ENCODE data around the gene PHACTR2. TPM values are rescaled to one million over a fixed set of nuclear protein-coding genes. Genes with fewer than 3 reads are reported as not detected.

Gene PHACTR2
- total RNA-seq, 1 experiment from 2014 or later, result 27.6 TPM

- BruUV-seq (replicated peaks), result no TSS peak
- no peaks in the 10 kb centered on the region for H3K9me2 ChIP-seq (ENCODE audit: insufficient read depth)
- no peak overlapping the region for H3K4me2 ChIP-seq (ENCODE audit: low read length)
- H3K4me1 ChIP-seq (ENCODE audit: control insufficient read depth in 1 of 2, insufficient read depth in 2 of 2, low read length in 2 of 2), result peaks cover 3 to 4% of the 10 kb centered on the region in 2 experiments; a peak in 3 of 4 replicates
- H2AFZ ChIP-seq (ENCODE audit: low read depth, low read length, poor library complexity, severe bottlenecking), result no peak overlapping the region
- intact Hi-C loops (cut with micrococcal nuclease), result no loop called here
- POLR2A ChIA-PET, result no interaction called here
- RAD21 ChIA-PET (ENCODE audit: low non-redundant PET in 1 of 2, low total read pairs in 2 of 2, uncharacterized antibody in 2 of 2, unreplicated experiment in 2 of 2), result no interaction called here
- no peak for TF ChIP-seq SP1 (IDR thresholded peaks at IDR 0.05; ENCODE audit: low read depth)
- no peak for TF ChIP-seq POLR2AphosphoS5 (IDR thresholded peaks at IDR 0.05; ENCODE audit: low read depth, low read length)
- TF ChIP-seq CEBPB (IDR thresholded peaks at IDR 0.05; ENCODE audit: low read depth), result no peak
- no peak for TF ChIP-seq CBX3 (IDR thresholded peaks at IDR 0.05; ENCODE audit: low read depth)
- TF ChIP-seq EGR1 (IDR thresholded peaks at IDR 0.05; ENCODE audit: low read depth), result no peak
- no peak for TF ChIP-seq YY1 (IDR thresholded peaks at IDR 0.05; ENCODE audit: extremely low read depth, insufficient replicate concordance, low read depth, low read length)
- TF ChIP-seq, protein P1, sequence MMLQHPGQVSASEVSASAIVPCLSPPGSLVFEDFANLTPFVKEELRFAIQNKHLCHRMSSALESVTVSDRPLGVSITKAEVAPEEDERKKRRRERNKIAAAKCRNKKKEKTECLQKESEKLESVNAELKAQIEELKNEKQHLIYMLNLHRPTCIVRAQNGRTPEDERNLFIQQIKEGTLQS (IDR thresholded peaks at IDR 0.05), result no peak
- H3K27ac ChIP-seq (ENCODE audit: low read depth, low read length), result no peak overlapping the region
- no peak overlapping the region for H3K9ac ChIP-seq (ENCODE audit: low read length)
- H3K9me3 ChIP-seq (ENCODE audit: control insufficient read depth in 1 of 2, insufficient read depth in 1 of 2, low read depth in 1 of 2, low read length in 2 of 2), result no peaks in the 10 kb centered on the region
- H3K36me3 ChIP-seq (ENCODE audit: control insufficient read depth in 1 of 2, insufficient read depth in 2 of 2, low read length in 2 of 2), result no peaks in the 10 kb centered on the region; a peak in 1 of 4 replicates
- H4K20me1 ChIP-seq (ENCODE audit: insufficient read depth), result no peaks in the 10 kb centered on the region
- DNase-seq (ENCODE audit: low read depth, low spot score) (no peak), ATAC-seq (no peak)
- H3K27me3 ChIP-seq (ENCODE audit: insufficient read depth, low read length), result no peaks in the 10 kb centered on the region
- H3K79me2 ChIP-seq (ENCODE audit: insufficient read depth, low read length), result no peaks in the 10 kb centered on the region
- H3K4me3 ChIP-seq (replicated peaks in 1 of 2; ENCODE audit: low read depth in 1 of 2, low read length in 2 of 2), result no peak overlapping the region
- CTCF ChIA-PET, result no interaction called here
These were observed 133.0 kb downstream of the PHACTR2 start for GRCh38 chr6:143810745-143811144.

DNA sequence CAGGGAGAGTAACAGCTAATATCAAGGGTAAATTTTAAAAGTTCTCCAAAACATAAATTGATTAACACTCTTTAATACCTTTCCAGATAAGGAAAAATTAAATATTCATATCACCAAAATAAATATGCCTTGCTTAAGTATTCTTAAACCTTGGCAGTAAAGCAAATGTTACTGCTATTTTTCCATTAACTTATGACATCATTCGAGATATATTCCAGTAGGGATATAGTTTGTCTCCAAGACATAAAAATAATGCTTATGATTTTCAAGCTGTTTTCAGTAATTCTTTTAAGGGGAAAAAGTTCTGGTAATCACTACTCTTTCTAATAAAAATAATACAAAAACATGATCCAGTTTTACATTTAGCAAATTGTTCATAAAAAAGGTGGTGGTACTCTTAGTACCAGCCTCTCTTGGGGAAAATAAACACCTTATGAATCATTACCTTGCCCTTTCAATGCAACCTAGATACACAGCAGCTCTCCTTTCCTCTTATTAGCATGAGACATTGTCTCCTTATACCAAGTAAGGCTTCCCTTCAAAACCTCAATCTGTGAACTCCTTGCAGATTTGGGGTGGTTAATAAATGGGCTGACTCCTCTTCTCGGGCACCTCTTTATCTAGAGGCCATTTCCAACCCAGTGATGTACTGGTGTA, 133.9 kb downstream of the PHACTR2 start:
- no peak for ATAC-seq
- Histone ChIP-seq H3K27ac (ENCODE audit: low read depth, low read length) (no peak overlapping the region), H3K79me2 (ENCODE audit: insufficient read depth, low read length) (no peaks in the 10 kb centered on the region), H3K4me3 (replicated peaks in 1 of 2; ENCODE audit: low read depth in 1 of 2, low read length in 2 of 2) (no peak overlapping the region), H3K36me3 (ENCODE audit: control insufficient read depth in 1 of 2, insufficient read depth in 2 of 2, low read length in 2 of 2) (no peaks in the 10 kb centered on the region; a peak in 1 of 4 replicates), H3K27me3 (ENCODE audit: insufficient read depth, low read length) (no peaks in the 10 kb centered on the region), H3K4me2 (ENCODE audit: low read length) (no peak overlapping the region), H4K20me1 (ENCODE audit: insufficient read depth) (no peaks in the 10 kb centered on the region), H3K9ac (ENCODE audit: low read length) (no peak overlapping the region), H3K9me2 (ENCODE audit: insufficient read depth) (no peaks in the 10 kb centered on the region), H3K9me3 (ENCODE audit: control insufficient read depth in 1 of 2, insufficient read depth in 1 of 2, low read depth in 1 of 2, low read length in 2 of 2) (no peaks in the 10 kb centered on the region), H3K4me1 (ENCODE audit: control insufficient read depth in 1 of 2, insufficient read depth in 2 of 2, low read length in 2 of 2) (no peaks in the 10 kb centered on the region), H2AFZ (ENCODE audit: low read depth, low read length, poor library complexity, severe bottlenecking) (no peak overlapping the region)
- TF ChIP-seq ELF1 (IDR thresholded peaks at IDR 0.05; ENCODE audit: borderline replicate concordance, low read depth) (no peak), CEBPB (IDR thresholded peaks at IDR 0.05; ENCODE audit: low read depth) (no peak), POLR2AphosphoS5 (IDR thresholded peaks at IDR 0.05; ENCODE audit: low read depth, low read length) (no peak), POLR2A (IDR thresholded peaks at IDR 0.05; ENCODE audit: borderline replicate concordance, extremely low read depth, insufficient read depth, insufficient read length) (no peak), CBX3 (IDR thresholded peaks at IDR 0.05; ENCODE audit: low read depth) (no peak)
- intact Hi-C loops (cut with micrococcal nuclease), result no loop called here
- BruUV-seq (replicated peaks), result no TSS peak
- POLR2A ChIA-PET, result no interaction called here
- no peak for DNase-seq (ENCODE audit: low read depth, low spot score)
- CTCF ChIA-PET, result no interaction called here
- RAD21 ChIA-PET (ENCODE audit: low non-redundant PET in 1 of 2, low total read pairs in 2 of 2, uncharacterized antibody in 2 of 2, unreplicated experiment in 2 of 2), result no interaction called here
